ENCODE results near the gene GHRL.

DNA sequence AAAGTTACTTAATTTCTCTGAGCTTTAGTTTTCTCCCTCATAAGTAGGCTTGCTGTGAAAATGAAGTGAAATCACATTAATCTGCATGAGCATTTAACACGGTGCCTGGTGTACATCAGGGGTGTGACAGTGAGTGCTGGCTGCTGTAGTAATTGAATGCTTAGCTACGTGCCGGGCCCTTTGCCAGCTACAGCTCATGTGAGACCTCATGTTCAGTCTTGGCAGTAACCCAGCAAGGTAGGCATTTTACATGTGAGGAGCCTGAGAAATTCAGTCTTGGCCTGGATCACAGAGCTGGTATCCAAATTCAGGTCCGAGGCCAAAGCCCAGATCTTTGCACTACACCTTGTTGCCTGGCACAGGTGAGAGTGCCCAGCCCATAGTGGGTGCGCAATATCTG, 9.1 kb downstream of the GHRL start:
- TF ChIP-seq POLR2A (IDR thresholded peaks at IDR 0.05), result no peak
- TF ChIP-seq, protein P1, sequence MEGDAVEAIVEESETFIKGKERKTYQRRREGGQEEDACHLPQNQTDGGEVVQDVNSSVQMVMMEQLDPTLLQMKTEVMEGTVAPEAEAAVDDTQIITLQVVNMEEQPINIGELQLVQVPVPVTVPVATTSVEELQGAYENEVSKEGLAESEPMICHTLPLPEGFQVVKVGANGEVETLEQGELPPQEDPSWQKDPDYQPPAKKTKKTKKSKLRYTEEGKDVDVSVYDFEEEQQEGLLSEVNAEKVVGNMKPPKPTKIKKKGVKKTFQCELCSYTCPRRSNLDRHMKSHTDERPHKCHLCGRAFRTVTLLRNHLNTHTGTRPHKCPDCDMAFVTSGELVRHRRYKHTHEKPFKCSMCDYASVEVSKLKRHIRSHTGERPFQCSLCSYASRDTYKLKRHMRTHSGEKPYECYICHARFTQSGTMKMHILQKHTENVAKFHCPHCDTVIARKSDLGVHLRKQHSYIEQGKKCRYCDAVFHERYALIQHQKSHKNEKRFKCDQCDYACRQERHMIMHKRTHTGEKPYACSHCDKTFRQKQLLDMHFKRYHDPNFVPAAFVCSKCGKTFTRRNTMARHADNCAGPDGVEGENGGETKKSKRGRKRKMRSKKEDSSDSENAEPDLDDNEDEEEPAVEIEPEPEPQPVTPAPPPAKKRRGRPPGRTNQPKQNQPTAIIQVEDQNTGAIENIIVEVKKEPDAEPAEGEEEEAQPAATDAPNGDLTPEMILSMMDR (IDR thresholded peaks at IDR 0.05), result no peak
